ENCODE measurements around the gene WNT6.

DNA sequence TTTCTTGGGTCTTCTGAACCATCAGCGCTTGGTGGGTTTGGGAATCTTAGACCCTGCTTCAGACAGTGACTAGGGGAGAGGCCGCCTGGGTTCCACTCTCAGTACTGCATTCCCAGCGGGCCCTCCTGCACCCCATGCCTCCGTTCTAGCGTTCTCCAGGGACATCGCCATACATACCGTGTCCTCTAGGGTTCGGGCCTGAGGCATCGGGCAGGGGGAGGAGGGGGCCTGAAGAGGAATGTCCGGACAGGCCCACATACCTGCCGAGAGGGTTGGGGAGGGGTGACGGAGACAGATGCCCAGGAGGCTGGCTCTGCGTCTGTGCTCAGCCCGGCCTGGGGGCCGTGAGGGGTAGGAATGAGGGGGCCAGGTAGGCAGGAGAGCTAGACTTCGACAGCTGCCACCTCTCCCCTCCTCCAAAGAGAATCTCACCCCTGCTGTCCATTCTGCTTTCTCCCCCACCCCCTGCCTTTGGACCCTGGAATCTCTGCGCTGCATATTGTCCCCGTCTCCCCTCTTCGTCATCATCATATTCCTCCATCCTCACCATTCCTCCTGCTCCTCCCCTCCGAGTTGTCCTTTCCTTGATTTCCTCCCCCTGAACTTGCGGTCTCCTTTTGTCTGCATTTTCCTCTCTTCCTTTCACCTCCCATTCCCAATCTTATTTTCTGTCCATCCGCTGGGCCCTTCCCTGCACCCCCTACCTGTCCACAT is 13.2 kb downstream of the WNT6 start:
- TF ChIP-seq, protein P1, sequence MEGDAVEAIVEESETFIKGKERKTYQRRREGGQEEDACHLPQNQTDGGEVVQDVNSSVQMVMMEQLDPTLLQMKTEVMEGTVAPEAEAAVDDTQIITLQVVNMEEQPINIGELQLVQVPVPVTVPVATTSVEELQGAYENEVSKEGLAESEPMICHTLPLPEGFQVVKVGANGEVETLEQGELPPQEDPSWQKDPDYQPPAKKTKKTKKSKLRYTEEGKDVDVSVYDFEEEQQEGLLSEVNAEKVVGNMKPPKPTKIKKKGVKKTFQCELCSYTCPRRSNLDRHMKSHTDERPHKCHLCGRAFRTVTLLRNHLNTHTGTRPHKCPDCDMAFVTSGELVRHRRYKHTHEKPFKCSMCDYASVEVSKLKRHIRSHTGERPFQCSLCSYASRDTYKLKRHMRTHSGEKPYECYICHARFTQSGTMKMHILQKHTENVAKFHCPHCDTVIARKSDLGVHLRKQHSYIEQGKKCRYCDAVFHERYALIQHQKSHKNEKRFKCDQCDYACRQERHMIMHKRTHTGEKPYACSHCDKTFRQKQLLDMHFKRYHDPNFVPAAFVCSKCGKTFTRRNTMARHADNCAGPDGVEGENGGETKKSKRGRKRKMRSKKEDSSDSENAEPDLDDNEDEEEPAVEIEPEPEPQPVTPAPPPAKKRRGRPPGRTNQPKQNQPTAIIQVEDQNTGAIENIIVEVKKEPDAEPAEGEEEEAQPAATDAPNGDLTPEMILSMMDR (IDR thresholded peaks at IDR 0.05) = no peak
- TF ChIP-seq ZFX (IDR thresholded peaks at IDR 0.05; ENCODE audit: borderline replicate concordance) = no peak
